Measurements from ENCODE around the gene KY. TPM values are rescaled to one million over a fixed set of nuclear protein-coding genes. Genes with fewer than 3 reads are reported as not detected.
"Not testable (repeated sequence)": the region's sequence is repeated elsewhere in the genome, so short reads cannot be mapped to it uniquely, and the experiment has no call there.

Gene KY
- total RNA-seq, 4 donors from 2014 or later: 0.33 to 1.9 (median 0.81) TPM

DNA sequence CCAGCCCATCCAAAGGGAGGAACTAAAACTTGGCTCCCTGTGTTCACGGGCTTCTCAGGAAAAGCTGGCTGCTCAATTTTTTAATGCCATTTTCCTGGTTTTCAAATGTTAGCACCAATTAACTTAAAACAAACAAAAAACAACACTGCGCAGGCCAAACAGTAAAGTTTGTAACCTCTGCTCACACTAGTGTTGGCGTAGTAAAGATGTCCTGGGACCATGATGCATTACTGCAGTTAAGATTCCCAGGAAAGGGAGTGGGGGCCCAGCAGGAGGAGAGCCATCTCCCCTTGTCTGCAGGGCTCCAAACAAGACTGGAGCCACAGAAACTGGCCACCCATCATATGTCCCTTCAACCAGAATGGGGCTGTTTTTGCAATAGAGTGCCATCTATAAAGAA, 74.0 kb downstream of the KY start:
- intact Hi-C loops (cut with DNase I): no loop called here
- no peak for DNase-seq (ENCODE audit: extremely low spot score)

DNA sequence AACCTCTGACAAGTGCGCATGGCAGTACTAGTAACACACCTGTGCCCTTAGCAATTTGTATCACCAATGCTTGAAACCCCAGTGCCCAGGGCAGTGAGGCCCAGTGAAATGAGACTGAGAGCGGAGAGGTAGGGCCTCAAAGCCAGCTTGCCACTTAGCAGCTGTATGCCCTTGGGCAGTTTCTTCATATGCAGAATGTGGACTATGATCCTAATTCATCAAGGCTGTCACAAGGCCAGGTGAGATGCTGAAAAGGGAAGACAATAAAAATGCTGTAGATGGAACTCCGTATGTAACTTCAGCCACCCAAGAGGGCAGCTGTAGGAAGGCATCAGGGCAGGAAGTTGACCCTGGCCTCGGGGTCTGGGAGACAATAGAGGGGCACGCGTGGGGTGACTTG, 74.4 kb downstream of the KY start:
- Histone ChIP-seq H3K4me3 (no peak overlapping the region), H3K27me3 (no peaks in the 10 kb centered on the region), H3K9me3 (peaks cover 0 to 6% (median 1%) of the 10 kb centered on the region in 4 donors), H3K27ac (replicated peaks in 1 of 4) (no peak overlapping the region), H3K36me3 (no peaks in the 10 kb centered on the region), H3K4me1 (no peaks in the 10 kb centered on the region)
- intact Hi-C loops (cut with DNase I): no loop called here
- 80% methylated on average over 6 of the region's 6 CpGs for WGBS
- no peak for DNase-seq (ENCODE audit: extremely low spot score)
- no peak for TF ChIP-seq POLR2AphosphoS5 (IDR thresholded peaks at IDR 0.05)
- TF ChIP-seq EP300 (IDR thresholded peaks at IDR 0.05): no peak
- no peak for TF ChIP-seq POLR2A (IDR thresholded peaks at IDR 0.05; ENCODE audit: low read depth)
- TF ChIP-seq, protein P1, sequence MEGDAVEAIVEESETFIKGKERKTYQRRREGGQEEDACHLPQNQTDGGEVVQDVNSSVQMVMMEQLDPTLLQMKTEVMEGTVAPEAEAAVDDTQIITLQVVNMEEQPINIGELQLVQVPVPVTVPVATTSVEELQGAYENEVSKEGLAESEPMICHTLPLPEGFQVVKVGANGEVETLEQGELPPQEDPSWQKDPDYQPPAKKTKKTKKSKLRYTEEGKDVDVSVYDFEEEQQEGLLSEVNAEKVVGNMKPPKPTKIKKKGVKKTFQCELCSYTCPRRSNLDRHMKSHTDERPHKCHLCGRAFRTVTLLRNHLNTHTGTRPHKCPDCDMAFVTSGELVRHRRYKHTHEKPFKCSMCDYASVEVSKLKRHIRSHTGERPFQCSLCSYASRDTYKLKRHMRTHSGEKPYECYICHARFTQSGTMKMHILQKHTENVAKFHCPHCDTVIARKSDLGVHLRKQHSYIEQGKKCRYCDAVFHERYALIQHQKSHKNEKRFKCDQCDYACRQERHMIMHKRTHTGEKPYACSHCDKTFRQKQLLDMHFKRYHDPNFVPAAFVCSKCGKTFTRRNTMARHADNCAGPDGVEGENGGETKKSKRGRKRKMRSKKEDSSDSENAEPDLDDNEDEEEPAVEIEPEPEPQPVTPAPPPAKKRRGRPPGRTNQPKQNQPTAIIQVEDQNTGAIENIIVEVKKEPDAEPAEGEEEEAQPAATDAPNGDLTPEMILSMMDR (IDR thresholded peaks at IDR 0.05): no peak

More for the DNA sequence above, 74.0 kb downstream of the KY start:
- TF ChIP-seq EP300 (IDR thresholded peaks at IDR 0.05) (no peak), POLR2AphosphoS5 (IDR thresholded peaks at IDR 0.05) (no peak), POLR2A (IDR thresholded peaks at IDR 0.05; ENCODE audit: low read depth) (no peak)
- TF ChIP-seq, protein P1 (IDR thresholded peaks at IDR 0.05): no peak
- Histone ChIP-seq H3K36me3 (no peaks in the 10 kb centered on the region), H3K27me3 (no peaks in the 10 kb centered on the region), H3K9me3 (peaks cover 0 to 6% (median 1%) of the 10 kb centered on the region in 4 donors), H3K27ac (replicated peaks in 1 of 4) (no peak overlapping the region), H3K4me3 (no peak overlapping the region), H3K4me1 (no peaks in the 10 kb centered on the region)
- WGBS: 83% methylated on average over 3 of the region's 3 CpGs

DNA sequence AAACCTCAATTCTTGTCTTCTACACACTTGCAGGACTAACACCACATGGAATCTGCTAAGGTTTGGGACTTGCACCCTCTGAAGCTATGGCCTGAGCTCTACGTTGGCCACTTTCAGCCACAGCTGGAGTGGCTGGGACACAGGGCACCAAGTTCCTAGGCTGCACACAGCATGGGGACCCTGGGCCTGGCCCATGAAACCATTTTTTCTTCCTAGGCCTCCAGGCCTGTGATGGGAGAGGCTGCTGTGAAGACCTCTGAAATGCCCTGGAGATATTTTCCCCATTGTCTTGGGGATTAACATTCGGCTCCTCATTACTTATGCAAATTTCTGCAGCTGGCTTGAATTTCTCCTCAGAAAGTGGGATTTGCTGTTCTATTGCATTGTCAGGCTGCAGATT, 80.9 kb downstream of the KY start:
- peaks cover 0 to 10% (median 3%) of the 10 kb centered on the region in 4 donors for H3K9me3 ChIP-seq
- H3K27ac ChIP-seq (replicated peaks in 1 of 4); H3K27me3 ChIP-seq; H3K36me3 ChIP-seq; H3K4me3 ChIP-seq; H3K4me1 ChIP-seq; intact Hi-C loops (cut with DNase I); DNase-seq (ENCODE audit: extremely low spot score): not testable (repeated sequence)
- 94% methylated on average over 2 of the region's 2 CpGs for WGBS

DNA sequence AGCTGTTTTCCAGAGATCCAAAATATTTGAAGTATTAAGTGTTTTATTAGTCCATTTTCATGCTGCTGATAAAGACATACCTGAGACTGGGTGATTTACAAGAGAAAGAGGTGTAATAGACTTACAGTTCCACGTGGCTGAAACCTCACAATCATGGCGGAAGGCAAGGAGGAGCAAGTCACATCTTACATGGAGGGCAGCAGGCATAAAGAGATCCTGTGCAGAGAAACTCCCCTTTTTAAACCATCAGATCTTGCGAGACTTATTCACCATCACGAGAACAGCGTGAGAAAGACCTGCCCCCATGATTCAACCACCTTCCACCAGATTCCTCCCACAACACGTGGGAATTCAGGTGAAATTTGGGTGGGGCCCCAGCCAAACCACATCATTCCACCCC, 82.0 kb downstream of the KY start:
- Histone ChIP-seq H3K36me3 (peaks cover 0 to 3% (median 0%) of the 10 kb centered on the region in 4 donors), H3K4me3 (no peak overlapping the region), H3K27me3 (no peaks in the 10 kb centered on the region), H3K9me3 (peaks cover 0 to 10% (median 3%) of the 10 kb centered on the region in 4 donors), H3K4me1 (no peaks in the 10 kb centered on the region), H3K27ac (replicated peaks in 1 of 4) (no peak overlapping the region)
- TF ChIP-seq EP300 (IDR thresholded peaks at IDR 0.05): no peak
- TF ChIP-seq POLR2A (IDR thresholded peaks at IDR 0.05; ENCODE audit: low read depth): no peak
- TF ChIP-seq, protein P1 (IDR thresholded peaks at IDR 0.05): no peak
- no peak for TF ChIP-seq POLR2AphosphoS5 (IDR thresholded peaks at IDR 0.05)
- 77% methylated on average over 6 of the region's 6 CpGs for WGBS
- intact Hi-C loops (cut with DNase I): no loop called here
- no peak for DNase-seq (ENCODE audit: extremely low spot score)

DNA sequence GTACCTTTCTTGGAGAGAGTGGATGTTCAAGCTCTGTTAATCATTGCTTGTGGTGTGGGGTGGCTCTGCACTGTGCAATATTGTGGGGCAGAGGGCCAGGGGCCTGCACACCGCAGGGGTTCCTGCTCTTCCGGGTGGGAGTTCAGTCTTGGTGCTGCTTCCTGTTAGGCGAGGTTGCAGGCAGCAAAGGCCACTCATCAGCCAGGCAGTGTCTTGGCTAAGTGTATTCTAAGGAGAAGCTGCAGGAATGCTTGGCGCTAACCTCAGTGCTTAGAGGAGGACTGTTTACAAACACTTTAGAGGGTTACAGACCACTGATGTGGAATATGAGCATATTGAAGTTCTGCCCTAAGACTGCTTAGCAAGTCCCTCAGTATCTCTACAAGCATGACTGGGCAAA, 83.2 kb downstream of the KY start:
- no peak for DNase-seq (ENCODE audit: extremely low spot score)
- WGBS: 59% methylated on average over 3 of the region's 4 CpGs
- Histone ChIP-seq H3K36me3 (peaks cover 0 to 14% (median under 1%) of the 10 kb centered on the region in 4 donors), H3K4me3 (no peak overlapping the region), H3K27ac (replicated peaks in 1 of 4) (no peak overlapping the region), H3K9me3 (peaks cover 0 to 7% (median 0%) of the 10 kb centered on the region in 4 donors), H3K27me3 (no peaks in the 10 kb centered on the region), H3K4me1 (no peaks in the 10 kb centered on the region)
- intact Hi-C loops (cut with DNase I): no loop called here
- TF ChIP-seq POLR2A (IDR thresholded peaks at IDR 0.05; ENCODE audit: low read depth) (no peak), POLR2AphosphoS5 (IDR thresholded peaks at IDR 0.05) (no peak), EP300 (IDR thresholded peaks at IDR 0.05) (no peak)
- TF ChIP-seq, protein P1 (IDR thresholded peaks at IDR 0.05): no peak
